C4-2B (cell line): ENCODE measurements around the gene C1S.

Source experiments
- ZFX ChIP-seq: fragments of 450-650 bp; IDR thresholded peaks from 2 replicates; pipeline ENCODE4 v1.6.1; 2017
- TF ChIP-seq, protein P1 (sequence below): fragments of 450-650 bp; conservative IDR thresholded peaks from 2 replicates; pipeline ENCODE4 v1.5.1; 2017; ENCODE audit warnings: mild to moderate bottlenecking

DNA sequence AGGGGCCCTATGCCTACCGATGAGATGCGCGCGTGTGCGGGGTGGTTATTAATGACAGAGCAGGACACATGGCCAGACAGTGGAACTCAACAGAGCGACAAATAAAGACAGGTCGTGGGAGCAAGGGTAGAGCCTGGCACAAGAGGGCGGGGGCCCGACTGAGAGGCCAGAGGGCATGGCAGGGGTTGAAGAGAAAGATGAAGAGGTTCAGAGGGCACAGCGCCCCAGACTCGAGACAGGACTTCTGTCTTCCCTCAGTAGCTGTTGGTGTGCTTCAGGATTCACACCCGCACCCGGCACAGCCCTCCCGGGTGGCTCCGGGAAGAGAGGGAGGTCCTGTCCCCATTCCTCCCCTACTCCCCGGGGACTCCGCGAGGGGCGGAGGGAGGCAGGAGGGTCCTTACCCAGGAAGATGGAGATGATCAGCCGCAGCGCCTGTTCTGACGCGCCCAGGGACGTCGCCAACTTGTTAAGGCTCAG is 42.6 kb upstream of the C1S start:
- TF ChIP-seq, protein P1, sequence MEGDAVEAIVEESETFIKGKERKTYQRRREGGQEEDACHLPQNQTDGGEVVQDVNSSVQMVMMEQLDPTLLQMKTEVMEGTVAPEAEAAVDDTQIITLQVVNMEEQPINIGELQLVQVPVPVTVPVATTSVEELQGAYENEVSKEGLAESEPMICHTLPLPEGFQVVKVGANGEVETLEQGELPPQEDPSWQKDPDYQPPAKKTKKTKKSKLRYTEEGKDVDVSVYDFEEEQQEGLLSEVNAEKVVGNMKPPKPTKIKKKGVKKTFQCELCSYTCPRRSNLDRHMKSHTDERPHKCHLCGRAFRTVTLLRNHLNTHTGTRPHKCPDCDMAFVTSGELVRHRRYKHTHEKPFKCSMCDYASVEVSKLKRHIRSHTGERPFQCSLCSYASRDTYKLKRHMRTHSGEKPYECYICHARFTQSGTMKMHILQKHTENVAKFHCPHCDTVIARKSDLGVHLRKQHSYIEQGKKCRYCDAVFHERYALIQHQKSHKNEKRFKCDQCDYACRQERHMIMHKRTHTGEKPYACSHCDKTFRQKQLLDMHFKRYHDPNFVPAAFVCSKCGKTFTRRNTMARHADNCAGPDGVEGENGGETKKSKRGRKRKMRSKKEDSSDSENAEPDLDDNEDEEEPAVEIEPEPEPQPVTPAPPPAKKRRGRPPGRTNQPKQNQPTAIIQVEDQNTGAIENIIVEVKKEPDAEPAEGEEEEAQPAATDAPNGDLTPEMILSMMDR = no peak
- no peak for TF ChIP-seq ZFX
